Smooth muscle cell (in vitro differentiated cells): ENCODE measurements around the gene ITIH3. TPM values are rescaled to one million over a fixed set of nuclear protein-coding genes. Genes with fewer than 3 reads are reported as not detected.

Source experiments
- DNase-seq: peaks from one replicate; lab custom pipeline; 2025; ENCODE audit not compliant: unreplicated experiment; lab: John Stamatoyannopoulos, UW
- H2AFZ ChIP-seq: fragments of 200-600 bp; sonication (generic); 2 replicates; pipeline ENCODE4 v1.6.0; 2016; ENCODE audit warnings: antibody characterized with exemption, low read depth, mild to moderate bottlenecking
- H3F3A ChIP-seq: fragments of 200-600 bp; sonication (generic); 2 replicates; pipeline ENCODE4 v1.6.0; 2017; ENCODE audit warnings: antibody characterized with exemption, low read depth
- H3K27ac ChIP-seq: fragments of 200-600 bp; sonication (generic); 2 replicates; pipeline ENCODE4 v1.5.1; 2016; ENCODE audit warnings: low read depth, mild to moderate bottlenecking
- H3K27me3 ChIP-seq: fragments of 200-600 bp; sonication (generic); 2 replicates; pipeline ENCODE4 v1.6.1; 2016; ENCODE audit warnings: low read depth, mild to moderate bottlenecking
- H3K36me3 ChIP-seq: fragments of 200-600 bp; sonication (generic); 2 replicates; pipeline ENCODE4 v1.5.1; 2016; ENCODE audit warnings: low read depth
- H3K4me1 ChIP-seq: fragments of 200-600 bp; sonication (generic); 2 replicates; pipeline ENCODE4 v1.5.1; 2016; ENCODE audit warnings: low read depth
- H3K4me2 ChIP-seq: fragments of 200-600 bp; sonication (generic); 2 replicates; pipeline ENCODE4 v1.6.0; 2016; ENCODE audit warnings: mild to moderate bottlenecking
- H3K4me3 ChIP-seq: fragments of 200-600 bp; sonication (generic); 2 replicates; pipeline ENCODE4 v1.5.1; 2016; ENCODE audit warnings: mild to moderate bottlenecking
- H3K79me2 ChIP-seq: fragments of 200-600 bp; sonication (generic); 2 replicates; pipeline ENCODE4 v1.6.0; 2016; ENCODE audit warnings: low read depth, mild to moderate bottlenecking
- H3K9ac ChIP-seq: fragments of 200-600 bp; sonication (generic); 2 replicates; pipeline ENCODE4 v1.6.0; 2016; ENCODE audit warnings: low read depth
- H3K9me3 ChIP-seq: fragments of 200-600 bp; sonication (generic); replicated peaks from 2 replicates; pipeline ENCODE4 v1.5.1; 2016; ENCODE audit warnings: low read depth
- H4K20me1 ChIP-seq: fragments of 200-600 bp; sonication (generic); 2 replicates; pipeline ENCODE4 v1.6.0; 2016; ENCODE audit warnings: low read depth
- WGBS: methylation state at CpG from one replicate; pipeline ENCODE4 v1.1.7; 2016; ENCODE audit warnings: low lambda C conversion rate; 5-methylcytosine and 5-hydroxymethylcytosine counted together
- polyA plus RNA-seq: library from polyadenylated mRNA; unstranded; fragments of >200 nt; fragmentation: Nextera tagmentation; extraction: Ambion mirVana; gene quantifications from 2 replicates; pipeline ENCODE4 v1.2.1, GENCODE V29; 2016
- total RNA-seq: library from RNA; depleted of rRNA; stranded (reverse); fragments of >200 nt; gene quantifications from 2 replicates; pipeline ENCODE4 v1.2.3, GENCODE V29; 2014
- TF ChIP-seq, protein P1 (sequence below): fragments of 200-600 bp; sonication (generic); IDR thresholded peaks from 2 replicates; pipeline ENCODE4 v1.5.1; 2017; ENCODE audit warnings: borderline replicate concordance, mild to moderate bottlenecking, antibody characterized with exemption; ENCODE audit not compliant: insufficient read depth, poor library complexity, severe bottlenecking

The ITIH3 gene
- total and polyA plus RNA-seq, 2 experiments from 2014 or later, result not detected

DNA sequence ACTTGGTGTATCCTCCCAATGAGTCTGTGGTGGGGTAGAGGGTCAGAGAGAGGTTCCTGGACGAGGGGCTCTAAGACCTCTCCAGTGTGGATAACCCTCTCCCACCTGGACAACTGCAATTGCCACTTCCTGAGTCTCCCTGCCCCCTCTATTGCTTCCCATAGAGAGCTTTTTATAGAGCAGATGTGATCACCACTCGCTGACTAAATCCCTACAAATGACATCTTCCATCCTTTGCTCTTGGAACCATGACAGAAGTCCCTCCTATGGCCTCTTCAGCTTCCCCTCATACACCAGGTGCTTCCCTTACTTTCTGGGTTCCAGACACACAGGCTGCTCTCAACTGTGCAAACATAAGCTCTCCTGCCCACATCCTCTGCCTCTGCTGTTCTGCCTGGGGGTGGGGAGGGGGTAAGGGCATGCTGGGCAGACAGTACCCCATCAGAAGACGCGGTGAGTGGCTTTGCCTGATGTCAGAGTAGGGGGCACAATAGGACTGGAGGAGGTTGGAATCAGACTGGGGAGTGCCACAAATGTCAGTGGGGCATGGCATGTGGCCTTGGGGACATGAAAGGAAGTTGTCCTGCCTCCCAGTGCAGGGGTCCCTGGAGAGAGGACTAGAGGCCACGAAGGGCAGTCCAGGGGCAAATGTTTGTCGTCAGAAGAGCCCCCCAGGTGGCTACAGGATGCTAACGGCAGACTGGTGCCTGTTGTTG is 15.2 kb downstream of the ITIH3 start:
- Histone ChIP-seq H3K36me3 (no peaks in the 10 kb centered on the region), H3K27me3 (peaks cover 5% of the 10 kb centered on the region), H3K9ac (no peak overlapping the region), H3K27ac (no peak overlapping the region), H3K4me3 (no peak overlapping the region), H2AFZ (no peak overlapping the region), H3K9me3 (no peaks in the 10 kb centered on the region), H3K4me1 (no peaks in the 10 kb centered on the region), H3F3A (no peaks in the 10 kb centered on the region), H4K20me1 (no peaks in the 10 kb centered on the region), H3K79me2 (no peaks in the 10 kb centered on the region), H3K4me2 (no peak overlapping the region)
- TF ChIP-seq, protein P1, sequence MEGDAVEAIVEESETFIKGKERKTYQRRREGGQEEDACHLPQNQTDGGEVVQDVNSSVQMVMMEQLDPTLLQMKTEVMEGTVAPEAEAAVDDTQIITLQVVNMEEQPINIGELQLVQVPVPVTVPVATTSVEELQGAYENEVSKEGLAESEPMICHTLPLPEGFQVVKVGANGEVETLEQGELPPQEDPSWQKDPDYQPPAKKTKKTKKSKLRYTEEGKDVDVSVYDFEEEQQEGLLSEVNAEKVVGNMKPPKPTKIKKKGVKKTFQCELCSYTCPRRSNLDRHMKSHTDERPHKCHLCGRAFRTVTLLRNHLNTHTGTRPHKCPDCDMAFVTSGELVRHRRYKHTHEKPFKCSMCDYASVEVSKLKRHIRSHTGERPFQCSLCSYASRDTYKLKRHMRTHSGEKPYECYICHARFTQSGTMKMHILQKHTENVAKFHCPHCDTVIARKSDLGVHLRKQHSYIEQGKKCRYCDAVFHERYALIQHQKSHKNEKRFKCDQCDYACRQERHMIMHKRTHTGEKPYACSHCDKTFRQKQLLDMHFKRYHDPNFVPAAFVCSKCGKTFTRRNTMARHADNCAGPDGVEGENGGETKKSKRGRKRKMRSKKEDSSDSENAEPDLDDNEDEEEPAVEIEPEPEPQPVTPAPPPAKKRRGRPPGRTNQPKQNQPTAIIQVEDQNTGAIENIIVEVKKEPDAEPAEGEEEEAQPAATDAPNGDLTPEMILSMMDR, result no peak
- whole genome bisulfite sequencing, result 84% methylated on average over 7 of the region's 7 CpGs
- no peak for DNase-seq

DNA sequence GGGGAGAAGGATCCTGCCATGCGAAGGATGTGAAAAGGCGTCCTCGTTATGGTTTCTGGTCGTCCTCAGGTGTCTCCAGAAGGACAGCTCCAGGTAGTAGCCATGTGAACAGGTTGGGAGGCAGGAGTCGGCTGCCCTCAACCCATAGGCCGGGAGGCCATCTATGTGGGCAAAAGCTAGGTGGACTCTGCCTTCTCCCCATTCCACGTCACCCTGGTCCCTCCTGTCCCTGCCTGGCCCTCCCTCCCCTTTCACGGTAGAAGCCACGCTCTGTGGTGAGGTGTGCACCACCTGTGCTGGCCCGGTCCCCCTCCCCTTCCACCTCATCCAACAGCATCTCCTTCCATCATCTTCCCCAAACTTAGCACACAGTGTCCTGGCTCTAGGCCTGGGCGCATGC is 16.3 kb downstream of the ITIH3 start:
- H3F3A ChIP-seq, result no peaks in the 10 kb centered on the region
- DNase-seq, result no peak
- no peak overlapping the region for H3K9ac ChIP-seq
- no peaks in the 10 kb centered on the region for H3K79me2 ChIP-seq
- H3K27me3 ChIP-seq, result peaks cover 5% of the 10 kb centered on the region
- H4K20me1 ChIP-seq, result no peaks in the 10 kb centered on the region
- H3K4me1 ChIP-seq, result no peaks in the 10 kb centered on the region
- no peak overlapping the region for H3K4me2 ChIP-seq
- 88% methylated on average over 11 of the region's 11 CpGs for WGBS
- H3K27ac ChIP-seq, result no peak overlapping the region
- TF ChIP-seq, protein P1, result no peak
- no peak overlapping the region for H2AFZ ChIP-seq
- H3K36me3 ChIP-seq, result no peaks in the 10 kb centered on the region
- no peak overlapping the region for H3K4me3 ChIP-seq
- no peaks in the 10 kb centered on the region for H3K9me3 ChIP-seq

DNA sequence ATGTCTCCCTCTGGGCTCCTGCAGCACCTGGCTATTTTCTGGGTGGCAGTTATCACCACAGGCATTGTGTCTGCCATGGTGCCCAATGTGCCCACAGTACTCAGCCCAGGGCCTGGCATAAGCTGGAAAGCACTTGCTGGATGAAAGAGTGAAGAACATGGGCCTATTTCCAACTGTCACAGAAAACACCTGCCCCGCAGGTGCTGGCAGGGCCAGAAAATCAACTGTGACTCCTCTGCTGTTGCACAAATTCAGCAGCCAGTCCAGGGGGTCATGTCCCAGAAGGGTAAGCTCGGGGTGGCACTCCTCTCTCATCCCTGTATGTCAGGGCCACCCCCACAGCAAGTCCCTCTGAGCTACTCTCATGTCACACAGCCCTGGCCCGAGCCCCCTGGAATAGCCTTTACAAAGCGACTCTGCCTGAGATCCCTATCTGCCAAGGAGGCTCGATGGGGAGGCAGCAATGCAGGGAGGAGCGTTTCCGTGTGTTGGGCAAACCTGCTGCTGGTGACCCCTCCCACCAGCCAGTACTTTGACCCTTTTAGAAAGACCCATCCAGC is 16.9 kb downstream of the ITIH3 start:
- Histone ChIP-seq H3K4me3 (no peak overlapping the region), H2AFZ (no peak overlapping the region), H4K20me1 (no peaks in the 10 kb centered on the region), H3F3A (no peaks in the 10 kb centered on the region), H3K27ac (no peak overlapping the region), H3K4me2 (no peak overlapping the region), H3K79me2 (no peaks in the 10 kb centered on the region), H3K9me3 (no peaks in the 10 kb centered on the region), H3K4me1 (no peaks in the 10 kb centered on the region), H3K36me3 (no peaks in the 10 kb centered on the region), H3K27me3 (peaks cover 5% of the 10 kb centered on the region), H3K9ac (no peak overlapping the region)
- no peak for DNase-seq
- TF ChIP-seq, protein P1, result no peak
- 80% methylated on average over 7 of the region's 7 CpGs for WGBS

DNA sequence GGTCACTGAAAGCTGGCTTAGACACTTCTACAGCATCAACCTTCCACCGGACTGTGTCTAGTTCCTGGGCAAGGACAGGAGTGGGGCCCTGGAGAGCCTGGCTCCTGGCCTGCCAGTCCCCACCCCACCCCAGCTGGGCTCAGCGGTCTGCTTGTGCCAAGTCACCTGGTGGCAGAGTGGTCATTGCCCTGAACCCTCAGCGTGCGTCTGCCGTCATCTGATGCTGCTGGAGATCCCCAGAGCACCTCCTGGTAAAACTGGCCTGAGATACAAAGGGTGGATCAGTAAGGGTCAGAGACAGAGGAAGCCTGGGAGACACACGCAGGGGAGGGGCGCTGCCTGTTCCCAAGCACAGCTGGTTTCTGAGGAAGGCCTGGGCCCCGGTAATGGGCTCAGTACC is 19.2 kb downstream of the ITIH3 start:
- no peak overlapping the region for H3K4me2 ChIP-seq
- H3K4me1 ChIP-seq, result no peaks in the 10 kb centered on the region
- H3K79me2 ChIP-seq, result no peaks in the 10 kb centered on the region
- H3K4me3 ChIP-seq, result no peak overlapping the region
- no peaks in the 10 kb centered on the region for H4K20me1 ChIP-seq
- H3K9ac ChIP-seq, result no peak overlapping the region
- no peak overlapping the region for H3K27ac ChIP-seq
- H3F3A ChIP-seq, result no peaks in the 10 kb centered on the region
- H3K27me3 ChIP-seq, result peaks cover under 1% of the 10 kb centered on the region
- no peak for DNase-seq
- WGBS, result 88% methylated on average over 8 of the region's 8 CpGs
- H3K36me3 ChIP-seq, result no peaks in the 10 kb centered on the region
- TF ChIP-seq, protein P1, result no peak
- no peak overlapping the region for H2AFZ ChIP-seq
- no peaks in the 10 kb centered on the region for H3K9me3 ChIP-seq
